Transverse colon (tissue), 4 donors: Measurements from ENCODE around the gene DLG2.

Experiments
- CTCF ChIP-seq, 5 experiments: fragments of 200-600 bp in 3 of 5; fragments of 450-650 bp in 2 of 5; sonication (generic) in 3 of 5; IDR thresholded peaks; 1 replicate in 2 of 5; 2 replicates in 3 of 5; pipeline ENCODE4 v1.5.1; 2016 to 2017; ENCODE audit warnings: antibody characterized with exemption in 5 of 5, inconsistent platforms in 3 of 5, mild to moderate bottlenecking in 2 of 5, moderate library complexity in 1 of 5
- POLR2A ChIP-seq: fragments of 450-650 bp; IDR thresholded peaks from one replicate; pipeline ENCODE4 v1.6.1; 2016; ENCODE audit warnings: antibody characterized with exemption, mild to moderate bottlenecking, moderate library complexity
- POLR2AphosphoS5 ChIP-seq, 3 donors: sonication (generic); formaldehyde crosslinking; IDR thresholded peaks; one replicate each; pipeline ENCODE4 v1.6.1; 2016; ENCODE audit warnings: antibody characterized with exemption in 3 of 3

GRCh38 chr11:85438328-85438727 lies 188.8 kb downstream of the DLG2 start:
- TF ChIP-seq CTCF (IDR thresholded peaks at IDR 0.05) (no peak), POLR2A (no peak), POLR2AphosphoS5 (IDR thresholded peaks at IDR 0.05) (no peak)
